ENCODE measurements around the gene PFDN2.
A peak's percentile ranks its signal among the peaks of the same experiment; 100 is the strongest.

PFDN2 gene

GRCh38 chr1:161131523-161132409 is 13.9 kb upstream of the PFDN2 start (continued):
- TF ChIP-seq ZNF10 (tag by site-specific recombination; IDR thresholded peaks at IDR 0.05) = peak; percentile 41; the same call in 1 of the 2 replicates

GRCh38 chr1:161130266-161130665 is 12.4 kb upstream of the PFDN2 start:
- Histone ChIP-seq H3K36me3 (ENCODE audit: control insufficient read depth in 2 of 2, insufficient read depth in 1 of 2, low read length in 2 of 2) (peaks cover 0 to 50% of the 10 kb centered on the region in 2 experiments; a peak in 2 of 3 replicates), H3K9me3 (ENCODE audit: control insufficient read depth, insufficient read depth, low read depth, low read length) (no peaks in the 10 kb centered on the region), H3K4me1 (ENCODE audit: control insufficient read depth, insufficient read depth, low read length) (0 out of 2 replicates have a peak, but pooled peaks cover 2% of the 10 kb centered on the region), H3K4me3 (ENCODE audit: low read depth, low read length) (no peak overlapping the region), H3K27ac (ENCODE audit: extremely low read depth, low read depth, low read length) (no peak overlapping the region)
- CTCF ChIA-PET = no interaction called here
- TF ChIP-seq PRDM1 (tag by site-specific recombination; IDR thresholded peaks at IDR 0.05) (0 out of 2 replicates have a peak, but pooled peaks have one; percentile 20), ZNF514 (tag by site-specific recombination; IDR thresholded peaks at IDR 0.05) (no peak), ZNF311 (tag by site-specific recombination; IDR thresholded peaks at IDR 0.05; ENCODE audit: borderline replicate concordance) (no peak)
- POLR2A ChIA-PET = interaction anchor here (0.6 to 0.7 kb wide), 2 partner anchors 9 to 21 kb away, joined by 3 to 5 read pairs; no protein-coding TSS in a partner anchor

GRCh38 chr1:161128591-161129420 is 11.0 kb upstream of the PFDN2 start:
- ChIA-PET POLR2A (no interaction called here), CTCF (interaction anchor here (0.9 kb wide), 1 partner anchor 11 kb away, joined by 3 read pairs; no protein-coding TSS in a partner anchor)
- Histone ChIP-seq H3K27ac (ENCODE audit: extremely low read depth, low read depth, low read length) (no peak overlapping the region), H3K4me1 (ENCODE audit: control insufficient read depth, insufficient read depth, low read length) (0 out of 2 replicates have a peak, but pooled peaks cover 2% of the 10 kb centered on the region), H3K9me3 (ENCODE audit: control insufficient read depth, insufficient read depth, low read depth, low read length) (no peaks in the 10 kb centered on the region), H3K36me3 (ENCODE audit: control insufficient read depth in 2 of 2, insufficient read depth in 1 of 2, low read length in 2 of 2) (peaks cover 6 to 62% of the 10 kb centered on the region in 2 experiments; a peak in 2 of 3 replicates), H3K4me3 (ENCODE audit: low read depth, low read length) (no peak overlapping the region)
- TF ChIP-seq ZNF202 (tag by site-specific recombination; IDR thresholded peaks at IDR 0.05; ENCODE audit: borderline replicate concordance) = no peak
- no peak for TF ChIP-seq ZNF184 (tag by site-specific recombination; IDR thresholded peaks at IDR 0.05)
- no peak for TF ChIP-seq ZNF621 (tag by site-specific recombination; IDR thresholded peaks at IDR 0.05)
- no peak for TF ChIP-seq ZNF837 (tag by site-specific recombination; IDR thresholded peaks at IDR 0.05)
- TF ChIP-seq HOXA7 (CRISPR knock-in tag; IDR thresholded peaks at IDR 0.05; ENCODE audit: borderline replicate concordance) = no peak
- no peak for TF ChIP-seq ZFHX2 (tag by site-specific recombination; conservative IDR thresholded peaks at IDR 0.05)
- no peak for TF ChIP-seq ZNF610 (tag by site-specific recombination; IDR thresholded peaks at IDR 0.05; ENCODE audit: borderline replicate concordance)
- no peak for TF ChIP-seq ZNF114 (tag by site-specific recombination; IDR thresholded peaks at IDR 0.05)
- no peak for TF ChIP-seq ZSCAN5A (tag by site-specific recombination; IDR thresholded peaks at IDR 0.05)
- TF ChIP-seq ZNF211 (tag by site-specific recombination; IDR thresholded peaks at IDR 0.05; ENCODE audit: low read depth) = no peak
- no peak for TF ChIP-seq IKZF3 (tag by site-specific recombination; IDR thresholded peaks at IDR 0.05)
- no peak for TF ChIP-seq ZNF140 (tag by site-specific recombination; IDR thresholded peaks at IDR 0.05)
- TF ChIP-seq ZNF18 (tag by site-specific recombination; IDR thresholded peaks at IDR 0.05) = no peak
- TF ChIP-seq ZNF645 (tag by site-specific recombination; IDR thresholded peaks at IDR 0.05) = no peak
- TF ChIP-seq ZNF501 (tag by site-specific recombination; IDR thresholded peaks at IDR 0.05) = no peak
- TF ChIP-seq OSR2 (tag by site-specific recombination; IDR thresholded peaks at IDR 0.05) = no peak
- TF ChIP-seq ZNF433 (tag by site-specific recombination; IDR thresholded peaks at IDR 0.05; ENCODE audit: low read depth) = no peak
- TF ChIP-seq ZNF311 (tag by site-specific recombination; IDR thresholded peaks at IDR 0.05; ENCODE audit: borderline replicate concordance) = no peak
- TF ChIP-seq TCF7L2 (IDR thresholded peaks at IDR 0.05; ENCODE audit: borderline replicate concordance, low read depth, low read length) = no peak

Measured in HEK293 (cell line).